Measurements from ENCODE around the gene ADARB2. TPM values are rescaled to one million over a fixed set of nuclear protein-coding genes. Genes with fewer than 3 reads are reported as not detected.

The ADARB2 gene
- total and polyA plus RNA-seq, 8 donors: 0.34 to 24.7 (median 3.2) TPM

- H3K27ac ChIP-seq: no peak overlapping the region
- DNase-seq (no peak), ATAC-seq (peak in 3 of 4 donors; percentile 23 to 63 (median 35)), FAIRE-seq (no peak)
- H3K27me3 ChIP-seq: no peaks in the 10 kb centered on the region
- H3K36me3 ChIP-seq: no peaks in the 10 kb centered on the region
- TF ChIP-seq CTCF (IDR thresholded peaks at IDR 0.05): no peak
- WGBS, 2 donors: 21 to 28% methylated on average over 3 of the region's 3 CpGs
- no peak overlapping the region for H3K4me3 ChIP-seq
- H3K4me1 ChIP-seq: no peaks in the 10 kb centered on the region
- no peaks in the 10 kb centered on the region for H3K9me3 ChIP-seq
- intact Hi-C loops (cut with DNase I): no loop called here
These were observed 82.0 kb downstream of the ADARB2 start for GRCh38 chr10:1655367-1655766.

- DNase-seq (no peak), ATAC-seq (no peak), FAIRE-seq (no peak)
- no peaks in the 10 kb centered on the region for H3K27me3 ChIP-seq
- 53 to 55% methylated on average over 9 of the region's 9 CpGs for WGBS, 2 donors
- no peaks in the 10 kb centered on the region for H3K4me1 ChIP-seq
- no peak overlapping the region for H3K4me3 ChIP-seq
- no peak overlapping the region for H3K27ac ChIP-seq
- intact Hi-C loops (cut with DNase I): no loop called here
- no peaks in the 10 kb centered on the region for H3K36me3 ChIP-seq
- no peak for TF ChIP-seq CTCF (IDR thresholded peaks at IDR 0.05)
- no peaks in the 10 kb centered on the region for H3K9me3 ChIP-seq
These were observed 82.4 kb downstream of the ADARB2 start for GRCh38 chr10:1654811-1655356.

GRCh38 chr10:1654247-1654646, 83.1 kb downstream of the ADARB2 start:
- 55 to 76% methylated on average over 6 of the region's 6 CpGs for WGBS, 2 donors
- no peak for TF ChIP-seq CTCF (IDR thresholded peaks at IDR 0.05)
- no peak for FAIRE-seq
- intact Hi-C loops (cut with DNase I): no loop called here
- H3K4me3 ChIP-seq: no peak overlapping the region
- no peaks in the 10 kb centered on the region for H3K27me3 ChIP-seq
- H3K4me1 ChIP-seq: no peaks in the 10 kb centered on the region
- no peaks in the 10 kb centered on the region for H3K36me3 ChIP-seq
- DNase-seq: no peak
- no peak for ATAC-seq
- no peaks in the 10 kb centered on the region for H3K9me3 ChIP-seq
- H3K27ac ChIP-seq: no peak overlapping the region

GRCh38 chr10:1653321-1653720, 84.0 kb downstream of the ADARB2 start:
- FAIRE-seq: no peak
- 68 to 76% methylated on average over 11 of the region's 11 CpGs for WGBS, 2 donors

More at GRCh38 chr10:1653321-1653720, 84.0 kb downstream of the ADARB2 start:
- Histone ChIP-seq H3K4me3 (no peak overlapping the region), H3K27me3 (peaks cover 0 to 4% (median 0%) of the 10 kb centered on the region in 4 donors), H3K9me3 (no peaks in the 10 kb centered on the region), H3K36me3 (no peaks in the 10 kb centered on the region), H3K4me1 (no peaks in the 10 kb centered on the region), H3K27ac (no peak overlapping the region)
- no peak for TF ChIP-seq CTCF (IDR thresholded peaks at IDR 0.05)
- intact Hi-C loops (cut with DNase I): no loop called here
- ATAC-seq (no peak), DNase-seq (no peak)
